GM12873 (cell line): ENCODE measurements around the gene EVA1C.

Source experiments
- TF ChIP-seq, protein P1 (sequence below): IDR thresholded peaks from 2 replicates; pipeline ENCODE4 v1.5.1; 2012; ENCODE audit warnings: low read depth, mild to moderate bottlenecking, moderate library complexity, low read length, control low read depth; ENCODE audit not compliant: insufficient read depth; ENCODE audit errors: missing control alignments

The EVA1C gene

DNA sequence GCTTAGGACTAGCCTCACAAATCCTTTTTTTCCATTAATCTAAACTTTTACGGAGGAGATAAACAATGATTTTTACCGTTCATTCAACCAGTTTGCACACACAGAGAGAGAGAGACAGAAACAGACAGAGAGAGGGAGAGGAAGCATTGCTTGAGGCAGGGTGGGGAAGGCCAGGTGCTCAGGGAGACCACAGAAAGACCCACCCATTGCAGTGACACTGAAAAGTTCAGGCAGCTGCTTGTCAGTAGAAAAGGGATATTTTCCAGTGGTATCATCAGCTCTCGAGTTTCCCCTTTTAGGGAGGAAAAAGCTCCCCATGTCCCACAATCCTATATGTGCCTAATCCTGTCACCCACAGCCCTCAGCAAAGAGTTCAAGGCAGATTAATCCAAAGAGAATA is 145.6 kb downstream of the EVA1C start:
- TF ChIP-seq, protein P1, sequence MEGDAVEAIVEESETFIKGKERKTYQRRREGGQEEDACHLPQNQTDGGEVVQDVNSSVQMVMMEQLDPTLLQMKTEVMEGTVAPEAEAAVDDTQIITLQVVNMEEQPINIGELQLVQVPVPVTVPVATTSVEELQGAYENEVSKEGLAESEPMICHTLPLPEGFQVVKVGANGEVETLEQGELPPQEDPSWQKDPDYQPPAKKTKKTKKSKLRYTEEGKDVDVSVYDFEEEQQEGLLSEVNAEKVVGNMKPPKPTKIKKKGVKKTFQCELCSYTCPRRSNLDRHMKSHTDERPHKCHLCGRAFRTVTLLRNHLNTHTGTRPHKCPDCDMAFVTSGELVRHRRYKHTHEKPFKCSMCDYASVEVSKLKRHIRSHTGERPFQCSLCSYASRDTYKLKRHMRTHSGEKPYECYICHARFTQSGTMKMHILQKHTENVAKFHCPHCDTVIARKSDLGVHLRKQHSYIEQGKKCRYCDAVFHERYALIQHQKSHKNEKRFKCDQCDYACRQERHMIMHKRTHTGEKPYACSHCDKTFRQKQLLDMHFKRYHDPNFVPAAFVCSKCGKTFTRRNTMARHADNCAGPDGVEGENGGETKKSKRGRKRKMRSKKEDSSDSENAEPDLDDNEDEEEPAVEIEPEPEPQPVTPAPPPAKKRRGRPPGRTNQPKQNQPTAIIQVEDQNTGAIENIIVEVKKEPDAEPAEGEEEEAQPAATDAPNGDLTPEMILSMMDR = no peak

DNA sequence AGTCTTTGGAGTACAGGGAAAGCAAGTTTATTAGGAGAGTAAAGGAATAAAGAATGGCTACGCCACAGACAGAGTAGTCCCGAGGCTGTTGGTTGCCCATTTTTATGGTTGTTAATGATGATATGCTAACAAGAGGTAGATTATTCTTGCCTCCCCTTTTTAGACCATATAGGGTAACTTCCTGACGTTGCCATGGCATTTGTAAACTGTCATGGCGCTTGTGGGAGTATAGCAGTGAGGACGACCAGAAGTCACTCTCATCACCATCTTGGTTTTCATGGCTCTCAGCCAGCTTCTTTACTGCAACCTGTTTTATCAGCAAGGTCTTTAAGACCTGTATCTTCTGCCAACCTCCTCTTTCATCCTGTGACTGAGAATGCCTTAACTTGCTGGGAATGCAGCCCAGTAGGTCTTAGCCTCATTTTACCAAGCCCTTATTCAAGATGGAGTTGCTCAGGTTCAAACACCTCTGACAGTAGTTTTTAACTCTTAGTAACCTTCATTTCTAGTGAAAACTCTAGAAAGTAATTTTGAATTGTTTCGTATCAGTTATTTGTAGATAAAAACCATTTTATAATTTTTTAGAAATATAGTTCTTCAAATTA is 146.6 kb downstream of the EVA1C start:
- TF ChIP-seq, protein P1 = no peak

DNA sequence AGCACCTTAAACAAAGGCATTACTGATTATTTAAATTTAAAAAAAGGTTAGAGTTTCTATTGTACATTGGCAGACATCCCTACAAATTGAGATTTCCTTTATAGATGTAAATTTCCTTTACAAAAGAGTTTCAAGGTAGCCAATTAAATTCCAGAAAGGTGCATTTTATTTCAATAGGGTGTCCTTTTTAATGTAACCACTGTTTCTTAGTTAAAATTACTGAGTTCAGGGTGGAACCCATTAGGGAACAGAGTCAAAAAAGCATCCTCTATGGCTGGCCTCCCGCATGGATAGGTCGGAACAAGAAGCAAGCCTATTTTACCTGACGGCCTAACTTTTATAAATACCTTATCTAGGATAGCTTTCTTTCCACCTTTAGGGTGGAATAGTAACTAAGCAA is 148.4 kb downstream of the EVA1C start:
- TF ChIP-seq, protein P1 = no peak

DNA sequence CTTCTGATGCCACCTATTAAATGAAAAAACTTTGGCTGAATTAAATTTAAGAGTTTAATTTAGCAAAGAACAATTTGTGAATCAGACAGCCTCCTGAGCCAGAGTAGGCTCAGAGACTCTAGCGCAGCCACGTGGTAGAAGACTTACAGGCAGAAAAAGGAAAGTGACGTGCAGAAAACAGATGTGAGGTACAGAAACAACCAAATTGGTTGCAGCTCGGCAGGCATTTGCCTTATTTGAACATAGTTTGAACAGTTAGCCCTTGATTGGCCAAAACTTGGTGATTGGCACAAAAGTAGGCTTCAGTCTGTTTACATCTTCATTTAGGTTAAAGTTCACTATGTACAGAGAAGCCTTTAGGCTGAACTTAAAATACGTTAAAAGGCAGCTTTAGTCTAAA is 149.9 kb downstream of the EVA1C start:
- TF ChIP-seq, protein P1 = no peak

DNA sequence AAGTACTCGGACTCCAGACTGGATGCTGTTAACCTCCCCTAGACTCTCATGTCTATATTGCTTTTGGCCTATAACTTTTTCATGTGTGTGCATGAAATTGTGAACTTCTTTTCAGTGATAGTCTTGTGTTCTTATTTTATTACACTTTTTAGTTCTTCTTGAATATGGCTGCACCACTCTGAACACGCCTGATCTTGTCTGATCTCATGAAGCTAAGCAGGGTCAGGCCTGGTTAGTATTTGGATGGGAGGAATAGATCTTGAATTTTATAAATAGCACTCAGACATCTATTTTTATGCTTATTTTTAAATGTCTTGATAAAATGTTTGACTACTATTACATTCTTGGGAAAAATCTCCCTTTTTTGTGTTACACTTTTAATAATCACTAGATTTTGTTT is 150.4 kb downstream of the EVA1C start:
- TF ChIP-seq, protein P1 = no peak
